NCI-H1092 treated with DMSO at 0.1 percent for 48 hours (cell line): ENCODE data around the gene FAM24B.
A peak's percentile ranks its signal among the peaks of the same experiment; 100 is the strongest.
"Not testable (repeated sequence)": the region's sequence is repeated elsewhere in the genome, so short reads cannot be mapped to it uniquely, and the experiment has no call there.

ENCODE experiments used
- DNase-seq: peaks from one replicate; lab custom pipeline; 2025; lab: John Stamatoyannopoulos, UW

FAM24B gene

DNA sequence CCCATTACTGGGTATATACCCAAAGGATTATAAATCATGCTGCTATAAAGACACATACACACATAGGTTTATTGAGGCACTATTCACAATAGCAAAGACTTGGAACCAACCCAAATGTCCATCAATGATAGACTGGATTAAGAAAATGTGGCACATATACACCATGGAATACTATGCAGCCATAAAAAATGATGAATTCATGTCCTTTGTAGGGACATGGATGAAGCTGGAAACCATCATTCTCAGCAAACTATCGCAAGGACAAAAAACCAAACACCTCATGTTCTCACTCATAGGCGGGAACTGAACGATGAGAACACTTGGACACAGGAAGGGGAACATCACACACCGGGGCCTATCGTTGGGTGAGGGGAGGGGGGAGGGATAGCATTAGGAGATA, 21.3 kb downstream of the FAM24B start:
- DNase-seq, result not testable (repeated sequence)

DNA sequence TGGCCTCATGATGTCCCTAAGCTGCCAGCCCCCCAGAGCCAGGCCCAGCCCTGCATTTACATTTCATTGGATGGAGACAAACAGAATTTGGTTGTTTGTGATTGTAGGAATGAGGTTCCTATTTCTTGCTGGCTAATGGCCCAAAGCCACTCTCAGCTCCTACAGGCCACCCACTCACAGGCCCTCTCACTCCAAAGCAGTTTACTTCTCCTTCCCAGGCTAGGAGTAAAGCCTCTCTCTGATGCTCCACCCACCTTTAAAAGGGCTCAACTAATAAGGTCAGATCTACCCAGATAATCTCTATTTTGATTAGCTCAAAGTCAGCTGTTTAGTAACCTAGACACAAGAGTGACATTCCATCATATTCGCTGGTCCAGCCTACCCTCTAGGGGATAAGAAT, 22.5 kb downstream of the FAM24B start:
- DNase-seq, result no peak

DNA sequence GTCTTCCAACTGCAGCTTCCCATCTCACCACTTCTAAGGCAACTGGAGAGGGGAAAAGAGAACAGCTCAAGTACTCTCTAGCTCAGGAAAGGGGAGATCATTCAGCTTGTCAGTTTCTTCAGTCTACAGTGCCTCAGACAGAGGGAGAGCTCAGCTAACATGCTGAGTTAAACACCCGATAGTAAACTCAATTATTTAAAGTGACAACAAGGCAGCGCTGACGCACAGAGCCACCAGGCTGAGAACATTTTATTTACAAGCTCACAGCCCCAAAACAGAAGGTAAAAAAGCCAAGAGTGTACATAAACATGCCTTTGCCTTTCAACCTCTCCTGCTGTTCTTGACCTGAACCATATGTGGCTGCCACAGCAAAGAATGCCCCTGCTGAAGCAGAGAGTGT, 23.6 kb downstream of the FAM24B start:
- DNase-seq, result no peak

DNA sequence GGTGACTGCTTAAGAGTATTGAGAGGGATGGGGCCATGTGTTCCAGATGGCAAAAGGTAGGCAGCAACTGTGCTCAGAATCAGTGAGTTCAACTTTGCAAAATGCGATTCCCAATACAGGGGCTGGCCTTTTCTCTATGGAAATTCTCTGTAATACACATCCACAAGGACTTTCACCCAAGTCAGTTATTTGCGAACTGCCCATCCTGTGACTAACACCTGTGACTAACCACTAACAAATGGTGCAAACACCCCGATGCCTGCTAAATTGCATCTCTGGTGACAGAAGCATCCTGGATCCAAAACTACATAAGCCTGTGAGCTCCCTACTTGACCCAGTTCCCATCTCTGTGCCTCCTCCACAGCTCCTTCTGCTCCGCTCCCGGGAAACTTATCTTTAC, 24.7 kb downstream of the FAM24B start:
- no peak for DNase-seq

DNA sequence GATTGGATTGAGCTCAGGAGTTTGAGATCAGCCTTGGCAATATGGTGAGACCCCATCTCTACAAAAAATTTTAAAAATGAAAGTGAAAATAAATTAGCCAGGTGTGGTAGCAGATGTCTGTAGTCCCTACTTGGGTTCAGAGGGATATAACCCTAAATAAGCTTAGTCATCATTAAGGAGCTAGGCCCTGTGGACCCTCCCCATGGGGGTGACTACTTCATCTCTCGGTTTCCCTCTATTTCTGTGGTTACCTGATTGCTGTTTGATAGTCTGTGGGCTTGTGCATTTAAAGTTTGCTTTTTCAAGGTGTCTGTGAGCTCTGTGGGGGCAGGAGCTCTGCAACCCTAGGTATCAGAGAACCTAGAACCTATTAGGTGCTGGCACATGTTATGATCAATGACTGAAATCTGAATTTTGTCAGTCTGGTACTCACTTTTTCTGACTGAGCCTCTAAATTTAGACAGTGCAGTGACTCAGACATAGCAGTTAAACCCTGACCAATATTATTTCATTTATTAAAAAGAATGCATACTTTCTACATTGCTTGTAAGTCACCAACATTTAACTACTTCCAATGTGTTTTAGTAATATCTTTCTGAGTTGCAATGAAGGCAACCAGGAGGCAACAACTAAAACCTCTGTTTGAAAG, 25.6 kb downstream of the FAM24B start:
- no peak for DNase-seq

DNA sequence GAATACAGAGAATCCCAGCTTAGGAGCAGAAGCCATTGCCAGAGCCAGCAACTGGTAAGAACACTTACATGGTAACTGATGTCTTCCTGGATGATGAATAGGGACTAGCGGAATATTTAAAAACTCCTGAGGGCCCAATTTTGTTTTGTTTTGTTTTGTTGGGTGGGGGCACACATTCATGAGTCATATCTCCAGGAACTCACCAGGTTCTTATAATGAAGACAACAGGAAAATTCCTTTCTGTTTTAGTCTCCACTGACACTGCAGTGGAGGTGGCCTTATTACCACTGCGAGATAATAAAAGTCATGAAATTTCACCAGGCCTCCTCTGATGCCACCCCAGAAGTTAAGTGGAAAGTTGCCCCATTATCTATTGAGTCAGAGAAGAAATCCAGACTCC, 27.1 kb downstream of the FAM24B start:
- DNase-seq, result no peak

DNA sequence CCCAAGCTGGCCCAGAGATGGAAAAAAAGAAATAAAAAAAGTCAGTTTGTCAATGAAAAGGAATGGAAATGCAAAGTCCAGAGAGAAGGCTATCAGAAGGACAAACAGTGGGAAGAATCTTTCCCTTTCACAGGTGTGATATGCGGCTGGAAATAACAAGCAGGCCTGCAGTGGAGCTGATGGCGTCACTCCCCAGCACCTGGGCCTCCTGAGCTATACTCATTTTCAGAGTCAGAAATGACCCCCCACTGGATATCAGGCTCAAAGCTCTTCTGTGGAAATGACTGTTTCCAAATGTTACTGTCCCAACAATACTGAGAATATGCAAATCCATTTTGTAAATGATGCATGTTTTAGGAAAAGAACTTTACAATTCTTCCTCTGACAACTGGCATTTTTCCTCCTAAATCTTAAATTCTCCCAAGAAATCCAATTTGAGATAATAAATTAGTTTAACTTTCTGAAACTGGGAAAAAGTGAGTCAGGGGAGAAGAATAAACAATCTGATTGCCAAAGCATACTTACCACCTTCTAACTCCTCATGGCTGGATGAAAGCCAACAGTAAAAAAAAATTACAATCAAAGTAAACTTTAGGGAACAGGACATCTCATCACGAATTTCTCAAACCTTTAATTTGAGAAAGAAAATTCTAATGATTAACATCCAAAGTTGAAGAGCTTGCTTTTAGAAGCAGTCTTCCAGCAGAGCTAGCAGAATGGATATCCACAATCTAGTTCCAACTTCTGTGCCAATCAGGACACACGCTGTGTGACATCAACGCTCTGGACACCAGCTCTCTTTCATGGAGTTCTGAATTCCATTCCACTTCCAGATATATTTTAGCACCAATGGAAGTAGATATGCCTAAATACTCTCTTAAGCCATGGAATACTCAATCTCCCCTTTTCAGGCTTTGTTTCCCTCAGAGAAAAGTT, 28.4 kb downstream of the FAM24B start:
- DNase-seq, result no peak

DNA sequence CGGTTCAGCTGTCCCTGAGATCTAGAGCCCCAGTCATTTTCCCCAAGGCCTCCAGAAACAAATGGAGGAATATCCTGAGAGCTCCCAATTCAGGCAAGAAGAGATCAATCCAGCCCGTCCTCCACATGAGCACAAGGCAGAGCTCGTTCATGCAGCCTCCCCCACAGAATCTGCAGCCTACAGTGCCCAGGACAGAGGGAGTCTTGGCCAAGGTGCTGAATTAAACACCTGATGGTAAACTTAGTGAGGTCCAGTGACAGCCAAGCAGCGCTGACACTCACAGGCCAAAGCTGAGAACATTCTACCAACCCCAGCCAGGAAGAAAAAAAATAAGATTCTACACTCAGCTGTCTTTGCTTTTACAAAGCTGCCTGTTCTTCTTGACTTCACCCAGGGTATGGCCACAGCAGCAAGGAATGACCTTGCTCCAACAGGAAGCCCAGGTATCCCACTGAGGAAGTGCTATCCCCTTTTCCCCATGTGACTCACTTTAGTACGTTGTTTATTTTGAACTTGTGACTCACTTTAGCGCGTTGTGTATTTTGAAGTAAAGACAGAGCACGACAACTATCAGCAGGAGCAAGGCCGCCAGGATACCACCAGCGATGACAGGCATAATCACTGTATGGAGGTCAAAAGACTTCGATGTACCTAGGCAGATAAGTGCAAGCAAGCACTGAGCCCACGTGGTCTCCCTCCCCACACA, 29.3 kb downstream of the FAM24B start:
- no peak for DNase-seq

DNA sequence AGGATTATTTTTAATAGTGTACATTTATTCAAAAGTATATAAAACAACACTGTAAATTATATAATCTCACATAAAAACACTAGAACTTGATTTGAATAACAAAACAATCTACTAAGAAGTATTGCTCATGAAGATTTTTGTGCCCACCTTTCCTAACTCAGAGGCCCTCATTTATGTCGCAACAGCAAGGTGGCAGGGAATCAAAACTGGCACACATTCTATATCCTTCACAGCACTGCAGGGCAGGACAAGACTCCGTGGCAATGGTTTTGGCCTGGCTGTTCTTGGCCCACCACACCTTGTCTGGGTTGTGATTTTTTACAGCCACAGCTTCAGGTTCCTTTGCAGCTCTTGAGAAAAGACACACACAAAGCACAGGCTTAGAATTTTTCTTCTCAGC, 30.3 kb downstream of the FAM24B start:
- DNase-seq, result no peak

DNA sequence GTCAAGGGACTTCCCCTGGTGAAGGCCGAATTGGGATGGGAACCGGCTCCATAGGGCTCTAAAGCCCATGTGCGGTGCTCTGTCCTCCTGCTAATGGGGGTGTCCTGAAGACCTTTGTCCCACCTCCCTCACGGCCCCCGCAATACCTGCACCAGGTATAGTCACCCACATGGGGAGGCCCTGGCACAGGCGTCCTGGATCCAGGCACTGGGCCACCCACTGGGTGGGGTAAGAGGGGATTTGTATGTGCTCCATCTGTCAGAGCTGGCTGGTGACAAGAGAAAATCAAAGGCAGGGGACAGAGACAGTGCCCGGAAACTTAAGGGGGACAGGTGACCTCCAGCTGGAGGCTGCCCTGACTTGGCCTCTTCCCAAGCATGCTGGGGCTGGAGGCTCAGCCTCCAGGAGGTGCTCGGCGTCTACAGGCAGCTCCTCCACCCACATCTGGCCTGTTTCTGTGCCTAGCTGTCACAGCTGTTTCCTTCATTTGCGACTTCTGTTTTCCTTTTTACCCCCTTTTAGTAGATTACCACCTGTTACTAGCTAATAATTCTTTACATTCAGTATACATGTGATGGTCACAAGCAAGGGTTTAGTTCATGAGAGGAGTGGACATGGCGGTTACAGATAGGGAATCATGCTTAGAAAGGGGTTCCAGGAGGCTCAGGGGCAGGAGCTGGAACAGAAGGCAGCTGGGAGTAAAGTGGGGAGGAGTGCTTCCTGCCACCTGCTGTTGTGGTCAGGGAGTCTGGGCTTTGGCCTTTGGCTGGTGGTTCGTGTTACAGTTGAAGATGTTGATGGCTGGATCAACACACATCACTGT, 31.4 kb downstream of the FAM24B start:
- peak; percentile 2 for DNase-seq

DNA sequence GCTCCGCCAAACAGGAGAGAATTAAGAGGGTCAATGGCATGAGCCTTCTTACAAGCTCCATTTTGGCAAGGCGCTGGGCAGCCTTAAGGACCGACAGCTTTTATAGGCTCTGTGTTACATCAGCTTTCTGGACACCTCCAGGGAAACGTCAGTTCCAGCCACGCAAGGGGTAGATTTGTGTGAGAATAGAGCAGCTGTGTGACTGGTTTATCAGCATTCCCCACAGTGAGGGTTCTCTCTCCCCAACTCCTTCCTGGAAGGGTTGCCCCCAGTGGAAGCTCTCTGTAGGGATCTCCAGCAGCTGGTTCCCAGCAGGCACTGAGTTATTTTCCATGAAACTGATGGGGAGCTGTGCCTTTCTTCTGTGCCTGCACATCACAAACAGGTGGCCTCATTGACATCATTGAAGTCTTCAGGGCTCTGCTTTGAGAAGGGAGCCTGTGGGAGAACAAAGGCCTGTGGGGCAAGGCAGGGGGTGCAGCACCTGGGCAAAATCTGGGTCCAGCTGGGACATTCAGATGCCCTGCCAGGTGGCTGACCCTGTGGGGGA, 33.5 kb downstream of the FAM24B start, which contains the start of gene CUZD1:
Gene CUZD1, minus strand, starts transcription at position 75 of the 550 bp plus-strand sequence. Its CDS starts 14 bp downstream, at position 61.
- no peak for DNase-seq

DNA sequence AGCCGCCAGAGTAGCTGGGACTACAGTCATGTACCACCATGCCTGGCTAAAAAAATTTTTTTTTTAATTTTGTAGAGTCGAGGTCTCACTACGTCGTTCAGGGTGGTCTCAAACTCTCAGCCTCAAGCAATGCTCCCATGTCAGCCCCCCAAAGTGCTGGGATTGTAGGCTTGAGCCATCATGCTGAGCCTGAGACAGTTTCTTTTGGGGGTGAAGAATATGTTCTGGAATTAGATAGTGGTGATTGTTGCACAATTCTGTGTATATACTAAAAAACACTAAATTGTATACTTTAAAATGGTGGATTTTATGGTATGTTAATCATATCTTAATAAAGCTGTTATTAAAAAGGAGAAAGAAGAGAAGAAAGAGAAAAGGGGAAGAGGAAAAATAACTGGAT, 35.2 kb downstream of the FAM24B start:
- no peak for DNase-seq

DNA sequence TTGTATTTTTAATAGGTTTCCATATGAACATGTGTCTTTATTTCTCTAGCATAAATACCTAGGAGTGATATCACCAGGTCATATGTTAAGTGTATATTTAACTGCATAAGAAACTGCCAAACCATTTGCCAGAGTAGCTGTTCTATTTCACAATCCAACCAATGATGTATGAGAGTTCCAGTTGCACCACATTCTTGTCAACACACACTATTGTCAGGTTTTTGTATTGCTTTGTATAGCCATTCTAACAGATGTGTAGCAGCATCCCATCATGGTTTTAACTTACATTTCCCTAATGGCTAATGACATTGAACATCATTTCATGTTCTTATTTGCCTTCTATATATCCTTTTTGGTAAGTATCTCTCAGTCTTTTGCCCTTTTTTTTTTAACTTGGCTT, 37.8 kb downstream of the FAM24B start:
- no peak for DNase-seq

DNA sequence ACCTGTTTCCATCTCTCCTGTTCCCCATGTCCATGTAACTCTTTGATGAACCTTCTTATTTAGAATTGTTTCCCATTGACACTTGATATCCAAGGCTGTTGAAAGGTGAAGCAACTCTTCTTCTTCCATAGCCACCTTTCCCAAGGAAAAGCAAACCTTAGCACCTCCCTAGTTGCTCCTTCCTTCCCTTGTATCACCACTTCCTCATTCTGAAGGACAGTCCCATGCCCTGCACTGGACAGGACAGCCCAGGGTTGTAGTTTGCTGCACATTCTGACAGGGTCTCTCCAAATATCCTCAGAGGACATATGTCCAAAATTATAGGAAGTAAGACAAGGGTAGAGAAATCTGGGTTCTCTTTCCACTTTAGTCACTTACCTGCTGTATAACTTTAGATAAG, 39.9 kb downstream of the FAM24B start:
- no peak for DNase-seq

DNA sequence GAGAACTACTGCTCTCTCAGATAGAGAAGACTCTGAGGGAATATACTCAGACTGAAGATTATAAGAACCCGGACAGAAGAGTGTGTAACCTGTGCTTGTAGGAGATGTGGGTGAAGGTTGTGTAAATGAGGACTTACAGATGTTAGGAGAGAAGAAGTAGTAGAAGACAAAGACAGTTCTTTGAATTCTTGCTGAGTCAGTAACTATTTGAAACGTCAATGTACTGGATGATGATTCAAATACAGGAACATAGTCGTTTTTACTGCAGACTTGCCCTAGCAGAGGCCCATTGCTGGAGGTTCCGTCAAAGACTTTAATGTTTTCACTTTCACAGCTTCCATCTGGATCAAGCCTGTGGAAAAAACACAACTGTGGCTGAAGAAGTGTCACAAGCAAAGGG, 40.5 kb downstream of the FAM24B start:
- DNase-seq, result no peak

DNA sequence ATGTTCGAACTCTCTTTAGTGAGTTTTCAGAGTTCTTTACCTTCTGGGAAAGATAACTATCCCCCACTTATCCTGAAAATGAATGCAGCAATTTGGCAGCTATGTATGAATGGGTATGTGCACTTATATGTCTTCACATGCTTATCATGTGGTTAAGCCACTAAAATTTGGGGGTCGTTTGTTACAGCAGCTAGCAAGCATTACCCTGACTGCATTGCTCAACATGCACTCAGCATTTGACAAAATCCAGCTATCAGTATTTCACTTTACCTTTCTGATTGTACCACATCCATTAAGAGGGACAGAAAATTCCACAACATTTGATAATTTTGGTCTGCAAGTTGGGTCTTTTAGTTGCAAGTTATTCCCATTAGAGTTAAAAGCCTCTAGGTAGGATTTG, 43.5 kb downstream of the FAM24B start:
- DNase-seq, result no peak

DNA sequence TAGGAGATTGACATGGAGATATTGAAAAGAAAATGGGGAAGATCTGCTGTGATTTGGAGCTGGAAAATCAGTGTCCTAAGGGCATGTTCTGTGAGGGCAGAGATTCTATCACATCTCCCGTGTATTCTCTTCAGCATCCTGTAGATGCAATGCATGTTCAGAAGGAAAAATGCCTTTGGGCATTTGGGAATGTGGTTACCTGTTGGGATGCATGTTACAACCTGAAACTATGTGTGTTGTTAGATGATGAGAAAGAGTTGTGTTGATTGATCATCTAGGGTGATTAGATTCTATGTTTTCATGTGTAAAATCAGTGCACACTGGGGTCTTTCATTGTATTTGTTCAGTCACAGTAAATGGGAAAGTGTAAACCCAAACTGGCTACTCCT, 48.4 kb downstream of the FAM24B start:
- DNase-seq, result no peak

DNA sequence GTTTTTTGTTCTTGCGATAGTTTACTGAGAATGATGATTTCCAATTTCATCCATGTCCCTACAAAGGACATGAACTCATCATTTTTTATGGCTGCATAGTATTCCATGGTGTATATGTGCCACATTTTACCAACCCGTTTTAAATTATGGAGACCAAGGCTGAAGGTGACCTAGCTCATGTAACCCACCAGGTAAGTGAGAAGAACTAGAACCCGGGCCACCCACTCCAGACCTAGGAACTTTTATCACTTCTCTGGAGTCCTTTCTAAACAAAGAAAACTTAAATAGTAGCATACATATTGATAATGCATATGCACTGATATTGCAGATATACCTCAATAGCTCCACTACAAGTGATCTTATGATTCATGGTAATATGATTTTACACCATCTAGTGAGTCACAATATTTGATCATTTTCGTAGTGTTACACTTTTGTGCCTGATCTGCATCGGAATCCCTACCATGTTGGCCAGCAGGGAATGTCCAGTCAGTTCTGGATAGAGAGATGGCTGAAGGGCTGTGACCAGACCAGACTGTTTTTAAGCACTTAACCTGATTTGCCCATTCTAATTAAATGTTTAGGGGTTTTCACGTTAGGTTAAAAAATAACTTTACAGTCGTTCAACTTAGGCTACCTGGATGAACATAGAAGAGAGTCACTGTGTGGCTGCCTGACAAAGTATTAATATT, 49.0 kb downstream of the FAM24B start:
- no peak for DNase-seq

DNA sequence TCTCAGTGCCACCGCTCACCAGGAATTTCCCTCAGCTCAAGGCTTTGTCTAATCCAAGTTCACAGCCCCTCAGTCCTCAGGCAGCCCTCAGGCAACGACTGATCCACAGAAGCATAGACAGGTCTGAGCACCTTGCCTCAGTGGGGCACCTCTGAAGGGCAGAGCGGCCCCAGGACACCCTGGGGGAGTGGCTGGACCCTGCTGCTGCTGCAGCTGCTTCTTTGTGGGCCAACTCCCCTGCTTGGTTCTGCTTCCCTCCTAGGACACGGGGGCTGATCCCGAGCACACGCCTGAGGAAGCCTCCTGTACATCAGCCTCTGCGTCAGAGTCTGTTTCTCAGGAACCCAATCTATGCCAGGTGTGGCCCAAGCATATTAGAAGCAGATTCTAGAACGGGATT, 49.9 kb downstream of the FAM24B start:
- DNase-seq, result no peak

DNA sequence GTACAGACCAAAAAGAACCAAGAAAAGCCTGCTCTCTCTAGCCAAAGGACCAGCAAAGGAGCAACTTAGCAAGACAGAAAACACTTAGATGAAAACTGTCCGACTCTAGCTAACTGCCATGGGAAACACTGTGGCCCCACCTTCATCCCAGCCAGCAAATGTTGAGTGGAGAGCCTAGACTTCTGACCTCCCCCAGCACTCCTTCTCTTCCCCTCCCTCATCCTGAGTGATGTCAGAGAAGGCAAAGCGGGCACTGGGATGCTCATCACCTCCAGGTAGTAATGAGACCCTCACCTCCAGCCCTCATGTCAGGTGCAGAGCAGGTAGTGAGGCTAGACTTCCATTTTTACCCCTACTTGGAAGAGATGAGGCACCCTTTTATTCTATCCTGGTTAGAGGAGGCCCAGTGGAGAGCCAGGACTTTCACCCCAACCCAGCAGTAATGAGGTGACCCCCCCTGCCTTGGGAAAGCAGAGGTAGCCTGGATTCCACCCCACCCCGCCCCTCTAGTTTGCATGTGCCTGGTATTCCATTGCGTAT, 50.6 kb downstream of the FAM24B start:
- no peak for DNase-seq

DNA sequence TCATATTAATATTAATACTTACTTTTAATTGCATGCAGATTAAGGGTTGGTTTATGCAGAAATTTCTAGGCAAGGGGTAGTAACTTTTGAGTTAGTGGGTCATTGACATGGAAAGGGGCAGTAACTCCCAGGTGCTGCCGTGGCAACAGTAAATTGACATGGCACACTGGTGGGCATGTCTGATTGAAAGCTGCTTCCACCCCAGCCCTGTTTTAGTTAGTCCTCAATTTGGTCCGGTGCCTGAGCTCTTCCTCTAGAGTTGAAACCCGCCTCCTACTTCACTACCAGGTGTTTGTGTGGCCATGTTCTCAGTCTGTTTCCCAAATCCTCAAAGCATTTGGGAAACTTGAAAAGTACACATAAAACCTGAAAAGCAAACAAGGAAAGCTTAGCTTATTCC, 52.1 kb downstream of the FAM24B start:
- no peak for DNase-seq
